ENCODE measurements around the gene PDCD11. TPM values are rescaled to one million over a fixed set of nuclear protein-coding genes. Genes with fewer than 3 reads are reported as not detected.
"Not testable (repeated sequence)": the region's sequence is repeated elsewhere in the genome, so short reads cannot be mapped to it uniquely, and the experiment has no call there.

Gene PDCD11
- total and polyA plus RNA-seq, 4 donors = 8.3 to 20.9 (median 9.8) TPM

DNA sequence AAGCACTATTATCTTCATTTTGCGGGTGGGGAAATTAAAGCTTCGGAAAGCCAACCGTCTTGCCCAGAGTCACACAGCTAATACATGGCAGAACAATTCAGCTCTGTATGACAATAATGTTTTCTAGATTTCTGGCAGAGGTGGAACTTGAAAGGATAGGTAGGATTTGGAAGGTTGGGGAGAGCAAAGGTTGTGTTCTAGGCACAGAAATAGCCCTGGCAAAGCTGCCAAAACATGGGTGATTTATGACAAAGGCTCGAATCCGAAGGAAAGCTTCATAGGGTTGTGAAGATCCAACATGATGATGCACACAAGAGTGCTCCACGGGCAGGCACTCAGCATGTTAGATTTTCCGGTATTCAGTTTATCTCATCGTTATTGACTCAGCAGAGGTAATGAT, 19.2 kb downstream of the PDCD11 start:
- H3K36me3 ChIP-seq (ENCODE audit: control insufficient read depth in 4 of 4, insufficient read depth in 3 of 4, low read depth in 1 of 4, low read length in 3 of 4) = peaks cover 8 to 70% (median 48%) of the 10 kb centered on the region in 4 donors
- DNase-seq (ENCODE audit: low spot score) = no peak
- TF ChIP-seq HNF4A (conservative IDR thresholded peaks at IDR 0.05) (peak; percentile 24 to 32), SP1 (IDR thresholded peaks at IDR 0.05) (peak; percentile 31)
- TF ChIP-seq, protein P1, sequence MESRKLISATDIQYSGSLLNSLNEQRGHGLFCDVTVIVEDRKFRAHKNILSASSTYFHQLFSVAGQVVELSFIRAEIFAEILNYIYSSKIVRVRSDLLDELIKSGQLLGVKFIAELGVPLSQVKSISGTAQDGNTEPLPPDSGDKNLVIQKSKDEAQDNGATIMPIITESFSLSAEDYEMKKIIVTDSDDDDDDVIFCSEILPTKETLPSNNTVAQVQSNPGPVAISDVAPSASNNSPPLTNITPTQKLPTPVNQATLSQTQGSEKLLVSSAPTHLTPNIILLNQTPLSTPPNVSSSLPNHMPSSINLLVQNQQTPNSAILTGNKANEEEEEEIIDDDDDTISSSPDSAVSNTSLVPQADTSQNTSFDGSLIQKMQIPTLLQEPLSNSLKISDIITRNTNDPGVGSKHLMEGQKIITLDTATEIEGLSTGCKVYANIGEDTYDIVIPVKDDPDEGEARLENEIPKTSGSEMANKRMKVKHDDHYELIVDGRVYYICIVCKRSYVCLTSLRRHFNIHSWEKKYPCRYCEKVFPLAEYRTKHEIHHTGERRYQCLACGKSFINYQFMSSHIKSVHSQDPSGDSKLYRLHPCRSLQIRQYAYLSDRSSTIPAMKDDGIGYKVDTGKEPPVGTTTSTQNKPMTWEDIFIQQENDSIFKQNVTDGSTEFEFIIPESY (IDR thresholded peaks at IDR 0.05) = no peak
- no peak overlapping the region for H3K9ac ChIP-seq (ENCODE audit: low read depth in 1 of 2, low read length in 2 of 2)
- H3K27ac ChIP-seq (ENCODE audit: low read depth in 1 of 2, low read length in 2 of 2) = no peak overlapping the region
- H3K4me3 ChIP-seq (ENCODE audit: low read depth in 1 of 3, low read length in 3 of 3) = no peak overlapping the region
- H3K27me3 ChIP-seq (ENCODE audit: control insufficient read depth in 4 of 4, insufficient read depth in 4 of 4, low read length in 3 of 4) = no peaks in the 10 kb centered on the region
- H3K9me3 ChIP-seq (ENCODE audit: control insufficient read depth in 4 of 4, low read length in 3 of 4) = no peaks in the 10 kb centered on the region
- peaks cover 0 to 41% (median 38%) of the 10 kb centered on the region in 4 donors for H3K4me1 ChIP-seq (ENCODE audit: control insufficient read depth in 4 of 4, insufficient read depth in 4 of 4, low read length in 3 of 4)
- WGBS = 57% methylated on average over 8 of the region's 8 CpGs

DNA sequence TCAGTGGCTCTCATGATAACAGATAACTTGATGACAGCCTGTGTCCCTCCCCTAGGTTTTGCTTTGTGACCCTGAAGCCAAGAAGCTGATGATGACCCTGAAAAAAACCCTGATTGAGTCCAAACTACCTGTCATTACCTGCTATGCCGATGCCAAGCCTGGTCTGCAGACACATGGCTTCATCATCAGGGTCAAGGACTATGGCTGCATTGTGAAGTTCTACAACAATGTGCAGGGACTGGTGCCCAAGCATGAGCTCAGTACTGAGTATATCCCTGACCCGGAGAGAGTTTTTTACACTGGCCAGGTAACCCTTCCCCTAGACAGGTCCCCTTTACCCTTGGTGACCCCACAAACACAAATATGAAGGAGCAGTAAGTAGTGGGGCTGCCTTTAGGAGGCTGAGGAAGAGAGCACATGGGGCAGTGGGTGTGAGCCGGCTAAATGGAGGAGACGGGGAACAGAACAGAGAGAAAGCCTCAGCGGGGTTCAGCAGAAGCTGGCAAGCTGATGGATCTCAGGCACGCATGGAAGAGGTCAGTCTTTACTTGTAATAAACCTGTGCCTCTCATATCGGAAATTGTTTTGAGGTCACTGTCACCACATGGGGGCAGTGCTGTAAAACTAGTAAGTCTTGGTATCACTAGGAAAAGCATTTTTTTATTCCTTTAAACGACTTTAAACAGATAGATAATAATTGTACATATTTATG, 20.2 kb downstream of the PDCD11 start:
- 47% methylated on average over 8 of the region's 8 CpGs for WGBS
- peak; percentile 54 for DNase-seq (ENCODE audit: low spot score)

DNA sequence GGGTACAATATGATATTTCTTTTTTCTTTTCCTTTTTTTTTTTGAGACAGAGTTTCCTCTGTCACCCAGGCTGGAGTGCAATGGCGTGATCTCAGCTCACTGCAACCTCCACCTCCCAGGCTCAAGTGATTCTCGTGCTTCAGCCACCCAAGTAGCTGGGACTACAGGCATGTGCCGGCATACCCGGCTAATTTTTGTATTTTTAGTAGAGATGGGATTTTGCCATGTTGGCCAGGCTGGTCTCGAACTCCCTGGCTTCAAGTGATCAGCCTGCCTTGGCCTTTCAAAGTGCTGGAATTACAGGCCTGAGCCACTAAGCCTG, 20.7 kb downstream of the PDCD11 start:
- DNase-seq (ENCODE audit: low spot score); H3K9ac ChIP-seq (ENCODE audit: low read depth in 1 of 2, low read length in 2 of 2); H3K4me3 ChIP-seq (ENCODE audit: low read depth in 1 of 3, low read length in 3 of 3); H3K27me3 ChIP-seq (ENCODE audit: control insufficient read depth in 4 of 4, insufficient read depth in 4 of 4, low read length in 3 of 4); H3K27ac ChIP-seq (ENCODE audit: low read depth in 1 of 2, low read length in 2 of 2); H3K9me3 ChIP-seq (ENCODE audit: control insufficient read depth in 4 of 4, low read length in 3 of 4): not testable (repeated sequence)
- Histone ChIP-seq H3K4me1 (ENCODE audit: control insufficient read depth in 4 of 4, insufficient read depth in 4 of 4, low read length in 3 of 4) (peaks cover 0 to 41% (median 38%) of the 10 kb centered on the region in 4 donors), H3K36me3 (ENCODE audit: control insufficient read depth in 4 of 4, insufficient read depth in 3 of 4, low read depth in 1 of 4, low read length in 3 of 4) (peaks cover 11 to 69% (median 52%) of the 10 kb centered on the region in 4 donors)
- 93% methylated on average over 5 of the region's 5 CpGs for WGBS

More for the DNA sequence above, 20.2 kb downstream of the PDCD11 start:
- H3K36me3 ChIP-seq (ENCODE audit: control insufficient read depth in 4 of 4, insufficient read depth in 3 of 4, low read depth in 1 of 4, low read length in 3 of 4) = peaks cover 11 to 71% (median 52%) of the 10 kb centered on the region in 4 donors
- H3K27me3 ChIP-seq (ENCODE audit: control insufficient read depth in 4 of 4, insufficient read depth in 4 of 4, low read length in 3 of 4) = no peaks in the 10 kb centered on the region
- peaks cover 0 to 41% (median 38%) of the 10 kb centered on the region in 4 donors for H3K4me1 ChIP-seq (ENCODE audit: control insufficient read depth in 4 of 4, insufficient read depth in 4 of 4, low read length in 3 of 4)
- H3K9me3 ChIP-seq (ENCODE audit: control insufficient read depth in 4 of 4, low read length in 3 of 4) = no peaks in the 10 kb centered on the region
- H3K4me3 ChIP-seq (ENCODE audit: low read depth in 1 of 3, low read length in 3 of 3) = no peak overlapping the region
- H3K27ac ChIP-seq (ENCODE audit: low read depth in 1 of 2, low read length in 2 of 2) = no peak overlapping the region
- TF ChIP-seq, protein P2, sequence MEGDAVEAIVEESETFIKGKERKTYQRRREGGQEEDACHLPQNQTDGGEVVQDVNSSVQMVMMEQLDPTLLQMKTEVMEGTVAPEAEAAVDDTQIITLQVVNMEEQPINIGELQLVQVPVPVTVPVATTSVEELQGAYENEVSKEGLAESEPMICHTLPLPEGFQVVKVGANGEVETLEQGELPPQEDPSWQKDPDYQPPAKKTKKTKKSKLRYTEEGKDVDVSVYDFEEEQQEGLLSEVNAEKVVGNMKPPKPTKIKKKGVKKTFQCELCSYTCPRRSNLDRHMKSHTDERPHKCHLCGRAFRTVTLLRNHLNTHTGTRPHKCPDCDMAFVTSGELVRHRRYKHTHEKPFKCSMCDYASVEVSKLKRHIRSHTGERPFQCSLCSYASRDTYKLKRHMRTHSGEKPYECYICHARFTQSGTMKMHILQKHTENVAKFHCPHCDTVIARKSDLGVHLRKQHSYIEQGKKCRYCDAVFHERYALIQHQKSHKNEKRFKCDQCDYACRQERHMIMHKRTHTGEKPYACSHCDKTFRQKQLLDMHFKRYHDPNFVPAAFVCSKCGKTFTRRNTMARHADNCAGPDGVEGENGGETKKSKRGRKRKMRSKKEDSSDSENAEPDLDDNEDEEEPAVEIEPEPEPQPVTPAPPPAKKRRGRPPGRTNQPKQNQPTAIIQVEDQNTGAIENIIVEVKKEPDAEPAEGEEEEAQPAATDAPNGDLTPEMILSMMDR (IDR thresholded peaks at IDR 0.05; ENCODE audit: low read depth, low read length, missing input control) = peak; percentile 53
- no peak for TF ChIP-seq HNF4G (IDR thresholded peaks at IDR 0.05)
- peak; percentile 76 to 82 for TF ChIP-seq RAD21 (IDR thresholded peaks at IDR 0.05)
- no peak overlapping the region for H3K9ac ChIP-seq (ENCODE audit: low read depth in 1 of 2, low read length in 2 of 2)

DNA sequence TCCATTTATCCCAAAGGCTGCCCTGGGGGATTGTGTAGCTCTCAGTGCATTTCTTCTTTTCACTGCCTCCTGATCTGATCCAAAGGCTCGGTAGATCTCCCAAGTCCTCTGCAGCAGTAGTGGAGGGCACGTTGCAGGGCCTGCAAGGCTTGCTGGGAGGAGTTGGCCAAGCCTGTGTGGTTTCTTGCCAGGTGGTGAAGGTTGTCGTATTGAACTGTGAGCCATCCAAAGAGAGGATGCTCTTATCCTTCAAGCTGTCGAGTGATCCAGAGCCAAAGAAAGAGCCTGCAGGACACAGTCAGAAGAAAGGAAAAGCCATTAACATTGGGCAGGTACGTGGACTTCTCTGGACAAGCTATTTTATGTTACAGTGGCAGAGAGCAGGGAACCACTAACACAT, 21.2 kb downstream of the PDCD11 start:
- no peak for TF ChIP-seq EGR1 (IDR thresholded peaks at IDR 0.05; ENCODE audit: low read depth in 2 of 2)
- TF ChIP-seq JUND (IDR thresholded peaks at IDR 0.05) = no peak
- no peak for TF ChIP-seq HNF4G (IDR thresholded peaks at IDR 0.05)
- no peak for TF ChIP-seq FOXA2 (IDR thresholded peaks at IDR 0.05)
- TF ChIP-seq, protein P1 (IDR thresholded peaks at IDR 0.05) = no peak
- TF ChIP-seq RXRA (IDR thresholded peaks at IDR 0.05) = no peak
- TF ChIP-seq, protein P3, sequence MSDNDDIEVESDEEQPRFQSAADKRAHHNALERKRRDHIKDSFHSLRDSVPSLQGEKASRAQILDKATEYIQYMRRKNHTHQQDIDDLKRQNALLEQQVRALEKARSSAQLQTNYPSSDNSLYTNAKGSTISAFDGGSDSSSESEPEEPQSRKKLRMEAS (IDR thresholded peaks at IDR 0.05) = no peak
- TF ChIP-seq HNF4A (conservative IDR thresholded peaks at IDR 0.05) = no peak
- TF ChIP-seq, protein P2 (IDR thresholded peaks at IDR 0.05; ENCODE audit: low read depth, low read length, missing input control) = no peak
- 90% methylated on average over 5 of the region's 5 CpGs for WGBS
- Histone ChIP-seq H3K4me1 (ENCODE audit: control insufficient read depth in 4 of 4, insufficient read depth in 4 of 4, low read length in 3 of 4) (peaks cover 0 to 41% (median 38%) of the 10 kb centered on the region in 4 donors), H3K4me3 (ENCODE audit: low read depth in 1 of 3, low read length in 3 of 3) (no peak overlapping the region), H3K36me3 (ENCODE audit: control insufficient read depth in 4 of 4, insufficient read depth in 3 of 4, low read depth in 1 of 4, low read length in 3 of 4) (peaks cover 11 to 71% (median 53%) of the 10 kb centered on the region in 4 donors), H3K27ac (ENCODE audit: low read depth in 1 of 2, low read length in 2 of 2) (no peak overlapping the region), H3K9ac (ENCODE audit: low read depth in 1 of 2, low read length in 2 of 2) (no peak overlapping the region), H3K27me3 (ENCODE audit: control insufficient read depth in 4 of 4, insufficient read depth in 4 of 4, low read length in 3 of 4) (no peaks in the 10 kb centered on the region), H3K9me3 (ENCODE audit: control insufficient read depth in 4 of 4, low read length in 3 of 4) (no peaks in the 10 kb centered on the region)
- DNase-seq (ENCODE audit: low spot score) = no peak

Data from liver (tissue), 9 donors.